A673 (cell line): Measurements from ENCODE around the gene POLE3. TPM values are rescaled to one million over a fixed set of nuclear protein-coding genes. Genes with fewer than 3 reads are reported as not detected.
A peak's percentile ranks its signal among the peaks of the same experiment; 100 is the strongest.

Experiments
- BruUV-seq: library from RNA; stranded (reverse); fragments of 400-500 nt; replicated peaks from 2 replicates; lab custom pipeline; 2021; lab: Mats Ljungman, UMichigan
- CTCF ChIA-PET: fragments of 300-600 bp; sonication (Branson Sonifier 250); formaldehyde crosslinking; loops from one replicate; lab custom pipeline; 2022; ENCODE audit warnings: antibody characterized with exemption; lab: Charles Lee
- POLR2A ChIA-PET: fragments of 300-600 bp; sonication (Branson Sonifier 250); formaldehyde crosslinking; loops from one replicate; lab custom pipeline; 2022; ENCODE audit warnings: antibody characterized with exemption; ENCODE audit not compliant: low non-redundant PET; lab: Charles Lee
- DNase-seq: peaks from one replicate; pipeline ENCODE4 v3.0.0-alpha.2; 2015; ENCODE audit warnings: low spot score
- H3K27ac ChIP-seq: fragments of 200-600 bp; sonication (generic); 2 replicates; pipeline ENCODE4 v1.5.1; 2016; ENCODE audit warnings: mixed run types, low read depth, mild to moderate bottlenecking, mixed read lengths, antibody characterized with exemption, low read length; ENCODE audit not compliant: poor library complexity, severe bottlenecking
- H3K27me3 ChIP-seq: fragments of 200-600 bp; sonication (generic); replicated peaks from 2 replicates; pipeline ENCODE4 v1.6.1; 2017; ENCODE audit warnings: mixed run types, low read depth, mild to moderate bottlenecking, mixed read lengths, antibody characterized with exemption, low read length; ENCODE audit not compliant: insufficient read depth, poor library complexity
- H3K36me3 ChIP-seq: fragments of 200-600 bp; sonication (generic); 2 replicates; pipeline ENCODE4 v1.6.1; 2016; ENCODE audit warnings: mixed run types, mild to moderate bottlenecking, mixed read lengths, antibody characterized with exemption, low read length; ENCODE audit not compliant: insufficient read depth, poor library complexity, severe bottlenecking
- H3K4me1 ChIP-seq: fragments of 200-600 bp; sonication (generic); 2 replicates; pipeline ENCODE4 v1.6.1; 2017; ENCODE audit warnings: mixed run types, mild to moderate bottlenecking, mixed read lengths, antibody characterized with exemption, low read length; ENCODE audit not compliant: insufficient read depth, poor library complexity, severe bottlenecking
- H3K4me3 ChIP-seq: fragments of 200-600 bp; sonication (generic); 2 replicates; pipeline ENCODE4 v1.5.1; 2016; ENCODE audit warnings: low read depth, mixed run types, mild to moderate bottlenecking, mixed read lengths, low read length; ENCODE audit not compliant: poor library complexity, severe bottlenecking
- H3K9me3 ChIP-seq: fragments of 200-600 bp; sonication (generic); 2 replicates; pipeline ENCODE4 v1.6.1; 2016; ENCODE audit warnings: mixed run types, low read depth, mild to moderate bottlenecking, mixed read lengths, antibody characterized with exemption, low read length; ENCODE audit not compliant: poor library complexity, severe bottlenecking
- CTCF ChIP-seq: fragments of 300-800, 200-600 bp; sonication (generic); conservative IDR thresholded peaks from 2 replicates; pipeline ENCODE4 v1.5.1; 2017; ENCODE audit warnings: low read depth, mild to moderate bottlenecking, antibody characterized with exemption, low read length, moderate library complexity, mixed read lengths
- EZH2 ChIP-seq: fragments of 200-600 bp; sonication (generic); IDR thresholded peaks from 2 replicates; pipeline ENCODE4 v1.6.1; 2017; ENCODE audit warnings: borderline replicate concordance, low read depth, mild to moderate bottlenecking, mixed read lengths, antibody characterized with exemption, low read length; ENCODE audit not compliant: poor library complexity, severe bottlenecking
- intact Hi-C: fragments of 100-400 bp; cut with micrococcal nuclease; formaldehyde crosslinking; loops from one replicate; pipeline ENCODE4 v1.10.0; 2022; ENCODE audit not compliant: unreplicated experiment
- total RNA-seq: library from RNA; stranded (reverse); gene quantifications from 2 replicates; pipeline ENCODE4 v1.2.3, GENCODE V29; 2021

POLE3 gene
- total RNA-seq, 1 experiment from 2014 or later = 109 TPM

- CTCF ChIA-PET = no interaction called here
- peak overlapping the region; percentile 96 for H3K4me3 ChIP-seq
- no peaks in the 10 kb centered on the region for H3K27me3 ChIP-seq
- intact Hi-C loops = no loop called here
- no peak for DNase-seq
- H3K36me3 ChIP-seq = peaks cover 6% of the 10 kb centered on the region
- H3K27ac ChIP-seq = no peak overlapping the region
- POLR2A ChIA-PET = no interaction called here
- TF ChIP-seq EZH2 = no peak
- TF ChIP-seq CTCF = no peak
- no peaks in the 10 kb centered on the region for H3K4me1 ChIP-seq
- BruUV-seq = TSS peak; percentile 58
- no peaks in the 10 kb centered on the region for H3K9me3 ChIP-seq
These were observed 35.1 kb downstream of the POLE3 start for GRCh38 chr9:113375057-113376023.

- ChIA-PET POLR2A (no interaction called here), CTCF (no interaction called here)
- no peak for TF ChIP-seq CTCF
- no peak for TF ChIP-seq EZH2
- Histone ChIP-seq H3K36me3 (peaks cover 6% of the 10 kb centered on the region), H3K9me3 (no peaks in the 10 kb centered on the region), H3K27ac (no peak overlapping the region), H3K4me1 (no peaks in the 10 kb centered on the region), H3K4me3 (no peak overlapping the region), H3K27me3 (no peaks in the 10 kb centered on the region)
- DNase-seq = no peak
- no TSS peak for BruUV-seq
- intact Hi-C loops = no loop called here
These were observed 36.6 kb downstream of the POLE3 start for GRCh38 chr9:113373676-113374392.

GRCh38 chr9:113373256-113373655 is 37.2 kb downstream of the POLE3 start:
- intact Hi-C loops = no loop called here

More at GRCh38 chr9:113373256-113373655, 37.2 kb downstream of the POLE3 start:
- Histone ChIP-seq H3K9me3 (no peaks in the 10 kb centered on the region), H3K27ac (no peak overlapping the region), H3K4me3 (no peak overlapping the region), H3K27me3 (no peaks in the 10 kb centered on the region), H3K36me3 (peaks cover 6% of the 10 kb centered on the region), H3K4me1 (no peaks in the 10 kb centered on the region)
- no TSS peak for BruUV-seq
- ChIA-PET POLR2A (no interaction called here), CTCF (no interaction called here)
- DNase-seq = no peak
- TF ChIP-seq EZH2 = no peak
- no peak for TF ChIP-seq CTCF
